Skeletal muscle tissue (tissue), 4 donors: Measurements from ENCODE around the gene CCNB1. TPM values are rescaled to one million over a fixed set of nuclear protein-coding genes. Genes with fewer than 3 reads are reported as not detected.
"Not testable (repeated sequence)": the region's sequence is repeated elsewhere in the genome, so short reads cannot be mapped to it uniquely, and the experiment has no call there.

Experiments used
- H3K27ac ChIP-seq: one replicate; pipeline ENCODE4 v1.7.0; 2013; ENCODE audit warnings: mild to moderate bottlenecking, low read depth, low read length, inconsistent platforms
- H3K27me3 ChIP-seq, 3 donors: one replicate each; pipeline ENCODE4 v1.7.0; 2013; ENCODE audit warnings: low read length in 3 of 3; ENCODE audit not compliant: control insufficient read depth in 3 of 3, insufficient read depth in 3 of 3
- H3K36me3 ChIP-seq, 3 donors: one replicate each; pipeline ENCODE4 v1.7.0; 2013; ENCODE audit warnings: low read length in 3 of 3; ENCODE audit not compliant: control insufficient read depth in 3 of 3, insufficient read depth in 3 of 3
- H3K4me1 ChIP-seq, 3 donors: one replicate each; pipeline ENCODE4 v1.7.0; 2013; ENCODE audit warnings: low read length in 3 of 3, mild to moderate bottlenecking in 3 of 3; ENCODE audit not compliant: control insufficient read depth in 3 of 3, insufficient read depth in 3 of 3
- H3K4me3 ChIP-seq, 3 donors: one replicate each; pipeline ENCODE4 v1.7.0; 2013; ENCODE audit warnings: low read length in 3 of 3
- H3K9ac ChIP-seq, 3 donors: one replicate each; pipeline ENCODE4 v1.7.0; 2013; ENCODE audit warnings: low read length in 3 of 3, mild to moderate bottlenecking in 3 of 3, moderate library complexity in 2 of 3, low read depth in 1 of 3
- H3K9me3 ChIP-seq, 3 donors: one replicate each; pipeline ENCODE4 v1.7.0; 2013; ENCODE audit warnings: low read length in 3 of 3; ENCODE audit not compliant: control insufficient read depth in 3 of 3
- total RNA-seq: library from RNA; depleted of rRNA; stranded (reverse); fragments of >200 nt; gene quantifications from one replicate; pipeline ENCODE4 v1.2.3, GENCODE V29; 2014
- donor health status: Osteomylitis.

CCNB1 gene
- total RNA-seq, 1 donor from 2014 or later: 34.4 TPM

DNA sequence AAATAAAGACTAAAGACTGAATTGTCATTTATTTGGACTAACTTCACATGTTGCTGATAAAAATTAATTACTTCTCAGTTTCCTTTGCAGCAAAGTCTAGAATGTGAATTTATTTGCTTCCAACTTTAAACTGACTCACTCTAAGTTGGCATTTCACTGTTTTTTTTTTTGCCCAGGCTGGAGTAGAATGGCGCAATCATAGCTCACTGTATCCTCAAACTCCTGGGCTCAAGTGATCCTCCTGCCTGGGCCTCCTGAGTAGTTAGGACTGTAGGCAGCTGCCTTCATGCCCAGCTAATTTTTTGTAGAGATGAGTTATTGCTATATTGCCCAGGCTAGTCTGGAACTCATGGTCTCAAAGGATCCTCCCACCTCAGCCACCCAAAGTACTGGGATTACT is 3.5 kb downstream of the CCNB1 start:
- Histone ChIP-seq H3K4me3 (no peak overlapping the region), H3K36me3 (peaks cover 0 to 12% (median 0%) of the 10 kb centered on the region in 3 donors), H3K9me3 (no peaks in the 10 kb centered on the region)

DNA sequence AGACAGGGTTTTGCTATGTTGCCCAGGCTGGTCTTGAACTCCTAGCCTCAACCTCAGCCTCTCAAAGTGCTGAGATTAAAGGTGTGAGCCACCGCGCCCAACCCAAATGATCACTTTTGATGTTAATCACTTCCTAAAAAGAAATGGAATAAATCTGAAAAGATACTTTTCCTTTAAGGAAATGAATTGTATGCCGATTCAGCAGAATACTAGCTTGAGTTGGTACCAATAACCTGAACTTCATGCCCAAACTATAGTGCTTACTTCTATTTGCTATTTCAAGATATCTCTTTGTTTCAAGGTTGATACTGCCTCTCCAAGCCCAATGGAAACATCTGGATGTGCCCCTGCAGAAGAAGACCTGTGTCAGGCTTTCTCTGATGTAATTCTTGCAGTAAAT is 4.0 kb downstream of the CCNB1 start:
- H3K9me3 ChIP-seq: no peaks in the 10 kb centered on the region
- no peak overlapping the region for H3K27ac ChIP-seq
- H3K9ac ChIP-seq: no peak overlapping the region
- H3K4me3 ChIP-seq: no peak overlapping the region
- peaks cover 0 to 14% (median 0%) of the 10 kb centered on the region in 3 donors for H3K36me3 ChIP-seq
- H3K27me3 ChIP-seq: no peaks in the 10 kb centered on the region
- H3K4me1 ChIP-seq: peaks cover 7 to 14% (median 10%) of the 10 kb centered on the region in 3 donors

More for the DNA sequence above, 3.5 kb downstream of the CCNB1 start:
- Histone ChIP-seq H3K9ac (no peak overlapping the region), H3K27me3 (no peaks in the 10 kb centered on the region), H3K4me1 (peaks cover 7 to 14% (median 10%) of the 10 kb centered on the region in 3 donors), H3K27ac (no peak overlapping the region)

- not testable (repeated sequence) for H3K4me1 ChIP-seq, H3K27ac ChIP-seq, H3K27me3 ChIP-seq, H3K9me3 ChIP-seq, H3K36me3 ChIP-seq, H3K9ac ChIP-seq, H3K4me3 ChIP-seq
Measured at GRCh38 chr5:69181659-69182293, 14.8 kb downstream of the CCNB1 start.

GRCh38 chr5:69184621-69185020 is 17.7 kb downstream of the CCNB1 start:
- Histone ChIP-seq H3K27ac (no peak overlapping the region), H3K36me3 (no peaks in the 10 kb centered on the region), H3K9ac (no peak overlapping the region), H3K4me1 (peaks cover 5 to 11% (median 7%) of the 10 kb centered on the region in 3 donors), H3K9me3 (no peaks in the 10 kb centered on the region), H3K4me3 (no peak overlapping the region), H3K27me3 (no peaks in the 10 kb centered on the region)

DNA sequence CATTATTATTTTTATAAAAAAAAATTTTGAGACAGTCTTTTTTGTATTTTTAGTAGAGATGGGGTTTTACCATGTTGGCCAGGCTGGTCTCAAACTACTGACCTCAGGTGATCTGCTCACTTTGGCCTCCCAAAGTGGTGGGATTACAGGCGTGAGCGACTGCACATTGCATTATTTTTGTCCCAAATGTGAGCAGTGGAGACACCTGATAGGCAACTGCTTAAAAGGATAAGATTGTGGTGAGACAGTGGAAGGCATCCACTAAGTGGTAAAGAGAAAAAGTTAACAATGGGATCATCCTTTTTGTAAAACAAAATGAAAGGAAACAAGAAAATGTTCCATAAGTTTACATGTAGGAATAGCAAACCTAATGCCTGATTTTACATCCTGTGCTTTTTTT is 20.4 kb downstream of the CCNB1 start:
- no peak overlapping the region for H3K9ac ChIP-seq
- H3K27me3 ChIP-seq: no peaks in the 10 kb centered on the region
- peaks cover 5 to 17% (median 13%) of the 10 kb centered on the region in 3 donors for H3K4me1 ChIP-seq
- H3K4me3 ChIP-seq: no peak overlapping the region
- H3K36me3 ChIP-seq: no peaks in the 10 kb centered on the region
- H3K27ac ChIP-seq: no peak overlapping the region
- no peaks in the 10 kb centered on the region for H3K9me3 ChIP-seq

DNA sequence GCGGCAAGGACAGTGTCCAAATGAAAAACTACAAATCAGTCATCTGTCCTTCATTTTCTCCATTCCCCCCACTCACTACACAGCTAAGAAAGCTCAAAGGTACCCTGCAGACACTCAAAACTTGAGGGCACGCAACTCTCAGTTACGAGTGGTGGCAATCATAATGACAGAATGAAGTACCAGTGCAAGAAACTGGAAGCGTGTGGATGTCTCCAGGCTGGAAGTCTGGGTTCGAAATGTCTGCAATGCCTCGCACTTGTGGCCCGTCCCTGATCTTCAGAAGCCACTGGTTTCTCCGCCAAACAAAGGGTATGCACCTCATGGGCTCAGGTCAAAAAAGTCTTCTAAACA is 21.8 kb downstream of the CCNB1 start:
- H3K4me3 ChIP-seq: peak overlapping the region; percentile 94 to 96 (median 94)
- peak overlapping the region; percentile 81 to 84 (median 83) for H3K9ac ChIP-seq
- no peaks in the 10 kb centered on the region for H3K9me3 ChIP-seq
- H3K4me1 ChIP-seq: peaks cover 5 to 17% (median 13%) of the 10 kb centered on the region in 3 donors
- H3K27ac ChIP-seq: peak overlapping the region; percentile 84
- H3K36me3 ChIP-seq: no peaks in the 10 kb centered on the region
- no peaks in the 10 kb centered on the region for H3K27me3 ChIP-seq

DNA sequence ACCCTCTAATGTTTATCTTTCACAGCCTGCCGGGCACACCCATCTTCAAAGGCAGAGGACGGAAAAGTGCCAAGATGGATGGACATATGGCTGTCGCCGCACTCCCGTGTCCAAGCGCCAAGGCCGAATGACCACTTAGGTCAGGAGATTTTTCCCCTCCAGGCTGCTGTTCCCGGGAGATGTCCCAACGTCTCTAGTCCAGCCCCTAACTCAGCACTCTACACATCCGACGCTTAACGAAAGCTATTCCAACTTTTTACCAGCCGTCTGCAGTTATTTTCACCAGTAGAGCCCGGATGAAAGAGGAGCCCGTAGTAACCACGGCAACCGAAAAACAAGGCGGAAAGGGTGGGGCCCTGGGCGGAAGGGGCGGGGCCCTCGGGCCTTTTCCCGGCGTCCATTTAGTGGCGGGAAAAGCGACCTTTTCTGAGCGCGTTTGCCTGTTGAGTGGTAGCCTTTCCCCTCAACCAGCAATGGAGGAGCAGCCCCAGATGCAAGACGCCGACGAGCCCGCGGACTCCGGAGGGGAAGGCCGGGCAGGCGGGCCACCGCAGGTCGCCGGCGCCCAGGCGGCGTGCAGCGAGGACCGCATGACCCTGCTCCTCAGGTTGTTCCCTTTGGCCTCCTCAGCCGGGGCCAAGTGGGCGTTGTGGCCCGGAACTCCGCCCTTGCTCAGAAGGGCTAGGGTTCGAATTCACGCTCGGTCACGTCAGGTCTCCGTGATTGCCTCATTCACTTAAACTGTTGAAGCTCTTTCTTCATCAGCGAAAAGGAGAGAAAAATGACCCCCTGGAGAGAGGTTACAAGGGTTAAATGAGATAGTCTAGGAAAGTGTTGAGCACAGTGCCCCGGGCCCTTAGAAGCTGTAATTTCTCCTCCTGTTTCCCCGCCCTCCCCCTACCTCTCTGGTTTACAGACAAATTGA is 22.5 kb downstream of the CCNB1 start, which contains the start of gene CENPH:
Gene CENPH (plus strand): TSS at position 422 of the 925 bp plus-strand sequence. CDS start 52 bp downstream, at position 474.
- H3K36me3 ChIP-seq: no peaks in the 10 kb centered on the region
- peak within 1 kb of the TSS; percentile 84 for H3K27ac ChIP-seq
- H3K27me3 ChIP-seq: no peaks in the 10 kb centered on the region
- H3K4me3 ChIP-seq: peak within 1 kb of the TSS; percentile 94 to 96 (median 94)
- H3K9me3 ChIP-seq: no peaks in the 10 kb centered on the region
- H3K4me1 ChIP-seq: peaks cover 5 to 17% (median 13%) of the 10 kb centered on the region in 3 donors
- H3K9ac ChIP-seq: peak within 1 kb of the TSS; percentile 81 to 84 (median 83)

DNA sequence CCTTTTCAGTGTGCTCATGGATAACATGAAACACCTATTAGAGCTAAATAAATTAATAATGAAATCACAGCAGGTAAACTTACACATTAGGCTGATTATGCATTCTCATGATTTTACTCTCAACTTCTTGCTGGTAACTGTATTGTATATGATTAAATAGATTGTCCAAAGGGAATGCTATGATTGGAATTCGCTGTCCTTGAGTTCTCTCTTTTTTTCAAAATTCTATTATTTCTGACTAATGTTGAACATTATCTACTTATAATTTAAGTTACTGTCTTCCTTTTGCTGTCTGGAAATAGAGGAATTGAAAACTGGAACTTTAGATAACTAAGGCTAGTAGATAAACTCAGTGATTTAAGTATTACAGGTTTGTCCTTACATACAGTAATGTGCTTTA is 35.5 kb downstream of the CCNB1 start:
- Histone ChIP-seq H3K4me1 (no peaks in the 10 kb centered on the region), H3K9ac (no peak overlapping the region), H3K27me3 (no peaks in the 10 kb centered on the region), H3K4me3 (no peak overlapping the region), H3K9me3 (no peaks in the 10 kb centered on the region), H3K27ac (no peak overlapping the region), H3K36me3 (no peaks in the 10 kb centered on the region)

GRCh38 chr5:69206528-69207190 is 39.7 kb downstream of the CCNB1 start:
- Histone ChIP-seq H3K9ac (no peak overlapping the region), H3K9me3 (no peaks in the 10 kb centered on the region), H3K36me3 (no peaks in the 10 kb centered on the region), H3K4me1 (no peaks in the 10 kb centered on the region), H3K4me3 (no peak overlapping the region), H3K27me3 (no peaks in the 10 kb centered on the region), H3K27ac (no peak overlapping the region)
